ENCODE measurements around the gene RFX8.

RFX8 gene

DNA sequence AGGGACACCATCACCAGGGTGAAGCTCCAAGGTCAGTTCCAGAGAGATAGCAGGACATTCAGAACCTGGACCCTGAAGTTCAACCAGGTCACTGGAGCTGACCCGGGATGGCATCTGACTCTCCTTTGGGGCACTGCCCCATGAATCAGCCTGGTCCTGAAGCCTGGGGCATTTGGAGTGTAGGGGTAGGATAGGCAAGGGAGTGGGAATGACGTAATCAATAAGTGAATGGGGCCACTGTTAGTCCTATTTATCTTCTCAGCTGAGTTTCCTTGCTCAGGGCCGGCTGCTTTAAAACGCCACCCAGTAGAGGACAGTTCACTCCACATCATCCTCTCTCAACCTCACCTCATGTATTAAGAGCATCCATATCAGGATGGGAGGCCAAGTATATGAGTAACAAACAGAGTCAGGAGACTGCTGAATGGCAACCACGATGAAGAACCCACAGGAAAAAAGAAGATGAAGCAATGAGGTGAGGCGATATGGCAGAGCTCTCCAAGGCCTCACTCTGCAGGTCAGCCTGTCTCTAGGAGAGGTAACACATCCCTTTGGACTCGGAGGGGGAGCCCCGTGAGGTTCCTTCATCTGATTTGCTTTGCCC is 1.8 kb upstream of the RFX8 start:
- Histone ChIP-seq H3K27me3 (ENCODE audit: insufficient read depth, low read depth, severe bottlenecking) (no peaks in the 10 kb centered on the region), H3K27ac (no peak overlapping the region), H3K9me3 (ENCODE audit: severe bottlenecking) (no peaks in the 10 kb centered on the region), H3K4me3 (ENCODE audit: low read depth, low read length) (no peak overlapping the region), H3K36me3 (no peaks in the 10 kb centered on the region)
- no peak for DNase-seq
- TF ChIP-seq, protein P1, sequence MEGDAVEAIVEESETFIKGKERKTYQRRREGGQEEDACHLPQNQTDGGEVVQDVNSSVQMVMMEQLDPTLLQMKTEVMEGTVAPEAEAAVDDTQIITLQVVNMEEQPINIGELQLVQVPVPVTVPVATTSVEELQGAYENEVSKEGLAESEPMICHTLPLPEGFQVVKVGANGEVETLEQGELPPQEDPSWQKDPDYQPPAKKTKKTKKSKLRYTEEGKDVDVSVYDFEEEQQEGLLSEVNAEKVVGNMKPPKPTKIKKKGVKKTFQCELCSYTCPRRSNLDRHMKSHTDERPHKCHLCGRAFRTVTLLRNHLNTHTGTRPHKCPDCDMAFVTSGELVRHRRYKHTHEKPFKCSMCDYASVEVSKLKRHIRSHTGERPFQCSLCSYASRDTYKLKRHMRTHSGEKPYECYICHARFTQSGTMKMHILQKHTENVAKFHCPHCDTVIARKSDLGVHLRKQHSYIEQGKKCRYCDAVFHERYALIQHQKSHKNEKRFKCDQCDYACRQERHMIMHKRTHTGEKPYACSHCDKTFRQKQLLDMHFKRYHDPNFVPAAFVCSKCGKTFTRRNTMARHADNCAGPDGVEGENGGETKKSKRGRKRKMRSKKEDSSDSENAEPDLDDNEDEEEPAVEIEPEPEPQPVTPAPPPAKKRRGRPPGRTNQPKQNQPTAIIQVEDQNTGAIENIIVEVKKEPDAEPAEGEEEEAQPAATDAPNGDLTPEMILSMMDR (IDR thresholded peaks at IDR 0.05; ENCODE audit: low read depth, low read length) = no peak

DNA sequence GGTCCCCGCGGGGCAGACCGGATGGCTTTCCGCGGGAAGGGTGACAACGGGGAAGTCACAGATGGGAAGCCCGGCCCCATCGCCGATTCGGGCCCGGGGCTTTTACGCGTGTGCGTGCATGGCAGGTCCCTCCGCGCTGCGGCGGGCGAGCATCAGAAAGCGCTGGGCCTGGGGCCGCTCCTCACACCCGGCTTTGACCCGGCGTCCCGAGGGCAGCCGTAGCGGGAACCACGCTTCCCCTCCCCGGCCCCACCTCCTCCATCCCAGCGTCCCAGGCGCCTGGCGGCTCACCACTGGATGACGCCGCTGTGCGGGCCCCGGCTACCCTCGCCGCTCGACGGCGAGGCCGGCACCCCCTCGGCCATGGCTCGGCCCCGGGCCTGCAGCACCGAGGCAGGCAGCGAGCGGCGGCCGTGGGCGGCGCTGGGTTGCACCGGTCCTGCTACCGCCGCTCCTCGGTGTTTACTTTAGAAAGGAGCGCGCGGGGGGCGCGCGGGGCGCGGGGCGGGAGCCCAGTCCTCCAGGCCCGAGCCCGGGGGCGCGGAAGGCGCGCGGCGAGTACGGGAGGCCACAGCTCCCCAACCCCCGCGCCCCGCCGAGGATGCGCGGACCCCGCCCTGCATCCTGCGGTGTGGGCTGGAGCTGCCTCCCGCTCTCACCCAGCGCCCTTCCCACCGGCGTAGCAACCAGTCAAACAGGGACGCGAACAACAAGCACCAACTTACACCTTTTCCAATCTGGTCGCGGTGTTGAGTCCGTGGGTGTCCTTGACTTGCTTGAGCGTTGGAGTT is 806 bp downstream of the RFX8 start:
- no peak for DNase-seq
- no peaks in the 10 kb centered on the region for H3K27me3 ChIP-seq (ENCODE audit: insufficient read depth, low read depth, severe bottlenecking)
- TF ChIP-seq, protein P1 (IDR thresholded peaks at IDR 0.05; ENCODE audit: low read depth, low read length) = no peak
- no peak overlapping the region for H3K4me3 ChIP-seq (ENCODE audit: low read depth, low read length)
- no peaks in the 10 kb centered on the region for H3K9me3 ChIP-seq (ENCODE audit: severe bottlenecking)
- no peaks in the 10 kb centered on the region for H3K36me3 ChIP-seq
- no peak overlapping the region for H3K27ac ChIP-seq

DNA sequence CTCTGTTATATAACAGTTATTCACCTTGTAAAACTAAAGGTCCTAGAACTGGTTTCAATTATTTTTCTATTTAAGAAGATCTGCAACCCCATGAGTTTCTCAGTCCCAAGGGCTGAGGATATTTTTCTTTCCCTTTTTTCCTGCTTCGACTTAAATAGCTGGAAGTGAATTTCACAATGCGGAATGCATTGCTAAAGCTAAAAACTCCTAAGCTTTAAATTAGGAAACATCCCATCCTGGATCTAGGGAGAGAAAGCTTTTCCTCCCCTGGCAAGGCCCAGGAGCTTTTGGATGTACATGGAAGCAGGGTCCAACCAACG is 1.4 kb downstream of the RFX8 start:
- H3K36me3 ChIP-seq = no peaks in the 10 kb centered on the region
- no peak for DNase-seq
- TF ChIP-seq, protein P1 (IDR thresholded peaks at IDR 0.05; ENCODE audit: low read depth, low read length) = no peak
- H3K27ac ChIP-seq = no peak overlapping the region
- H3K4me3 ChIP-seq (ENCODE audit: low read depth, low read length) = no peak overlapping the region
- H3K27me3 ChIP-seq (ENCODE audit: insufficient read depth, low read depth, severe bottlenecking) = no peaks in the 10 kb centered on the region
- no peaks in the 10 kb centered on the region for H3K9me3 ChIP-seq (ENCODE audit: severe bottlenecking)

DNA sequence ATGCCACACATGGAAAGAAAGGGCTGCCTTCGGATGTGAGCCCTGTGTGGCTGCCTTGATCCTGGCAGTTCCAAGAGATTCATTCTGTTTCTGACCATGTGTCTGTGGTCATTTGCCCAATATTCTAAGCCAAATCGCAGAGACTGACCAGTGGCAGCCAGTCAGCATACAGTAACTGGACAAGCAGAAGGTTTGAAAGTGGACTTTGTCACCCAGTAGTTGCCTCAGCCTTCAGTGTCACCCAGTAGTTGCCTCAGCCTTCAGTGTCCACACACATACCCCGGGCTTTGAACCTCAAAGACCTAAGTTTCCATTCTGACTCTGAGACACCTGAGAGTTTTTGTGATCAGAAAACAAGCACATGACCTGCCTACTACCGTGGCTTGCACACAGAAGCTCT is 5.0 kb downstream of the RFX8 start:
- Histone ChIP-seq H3K27ac (no peak overlapping the region), H3K36me3 (no peaks in the 10 kb centered on the region), H3K4me3 (ENCODE audit: low read depth, low read length) (no peak overlapping the region), H3K27me3 (ENCODE audit: insufficient read depth, low read depth, severe bottlenecking) (no peaks in the 10 kb centered on the region), H3K9me3 (ENCODE audit: severe bottlenecking) (no peaks in the 10 kb centered on the region)
- DNase-seq = no peak
- TF ChIP-seq, protein P1 (IDR thresholded peaks at IDR 0.05; ENCODE audit: low read depth, low read length) = no peak

DNA sequence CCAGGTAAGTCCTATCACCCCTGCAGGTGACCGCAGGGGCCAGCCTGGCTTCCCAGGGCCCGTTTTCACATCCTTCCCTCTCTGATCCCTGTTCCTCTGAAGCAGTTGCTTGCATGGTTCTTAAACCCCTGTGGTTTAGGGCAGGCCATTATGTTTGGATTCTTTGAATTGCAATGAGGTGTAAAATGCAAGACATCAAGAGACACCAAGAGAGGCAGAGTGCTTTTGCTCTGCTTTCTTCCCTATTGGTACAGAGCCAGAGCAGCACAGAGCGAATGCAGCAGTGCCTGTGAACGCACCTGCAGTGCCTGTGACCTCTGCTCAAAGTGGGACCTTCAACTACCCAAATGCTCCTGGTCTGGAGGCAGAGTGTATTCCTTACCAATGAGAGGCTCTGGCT is 7.6 kb downstream of the RFX8 start:
- no peak overlapping the region for H3K4me3 ChIP-seq (ENCODE audit: low read depth, low read length)
- TF ChIP-seq, protein P1 (IDR thresholded peaks at IDR 0.05; ENCODE audit: low read depth, low read length) = no peak
- H3K27ac ChIP-seq = no peak overlapping the region
- no peak for DNase-seq
- no peaks in the 10 kb centered on the region for H3K36me3 ChIP-seq
- H3K9me3 ChIP-seq (ENCODE audit: severe bottlenecking) = no peaks in the 10 kb centered on the region
- H3K27me3 ChIP-seq (ENCODE audit: insufficient read depth, low read depth, severe bottlenecking) = no peaks in the 10 kb centered on the region

All from WERI-Rb-1 (cell line).